T-cell (primary cell): Measurements from ENCODE around the gene AP3B2. TPM values are rescaled to one million over a fixed set of nuclear protein-coding genes. Genes with fewer than 3 reads are reported as not detected.

Experiments used
- ATAC-seq, 4 experiments: fragments of 200-7000 bp in 3 of 4; fragments of 150-1000 bp in 1 of 4; cut with Tn5 transposase; replicated peaks in 1 of 4; 1 replicate in 3 of 4; 2 replicates in 1 of 4; pipeline ENCODE4 v1.10.0; 2021; ENCODE audit warnings: moderate library complexity in 3 of 4, mild to moderate bottlenecking in 2 of 4, moderate number of reproducible peaks in 1 of 4
- CTCF ChIA-PET, 2 donors: fragments of 300-600 bp; sonication (Branson Sonifier 250); formaldehyde crosslinking; loops; one replicate each; lab custom pipeline; 2022; ENCODE audit warnings: antibody characterized with exemption in 2 of 2; lab: Charles Lee
- POLR2A ChIA-PET, 2 donors: fragments of 300-600 bp; sonication (Branson Sonifier 250); formaldehyde crosslinking; loops; one replicate each; lab custom pipeline; 2022; ENCODE audit warnings: antibody characterized with exemption in 2 of 2; lab: Charles Lee
- DNase-seq, 35 experiments: peaks; one replicate each; pipeline versions ENCODE4 v3.0.0 to v3.0.0-alpha.2; 2013 to 2023
- H3K27ac ChIP-seq: one replicate; pipeline ENCODE4 v1.5.1; 2013; ENCODE audit warnings: low read length
- H3K27me3 ChIP-seq, 2 experiments: replicated peaks in 1 of 2; 1 replicate in 1 of 2; 2 replicates in 1 of 2; pipeline versions ENCODE4 v1.6.1 to v1.7.0; 2013; ENCODE audit warnings: low read length in 1 of 2, mixed read lengths in 1 of 2; ENCODE audit not compliant: control insufficient read depth in 2 of 2, insufficient read depth in 2 of 2; ENCODE audit errors: extremely low read depth in 1 of 2
- H3K36me3 ChIP-seq, 2 donors: 1 replicate in 1 of 2; 2 replicates in 1 of 2; pipeline versions ENCODE4 v1.6.1 to v1.7.0; 2013; ENCODE audit warnings: low read length in 1 of 2; ENCODE audit not compliant: control insufficient read depth in 2 of 2, insufficient read depth in 1 of 2; ENCODE audit errors: extremely low read depth in 1 of 2
- H3K4me1 ChIP-seq, 2 experiments: 1 replicate in 1 of 2; 2 replicates in 1 of 2; pipeline versions ENCODE4 v1.6.1 to v1.7.0; 2013; ENCODE audit warnings: low read length in 2 of 2, mixed read lengths in 1 of 2; ENCODE audit not compliant: insufficient read depth in 2 of 2, control insufficient read depth in 1 of 2; ENCODE audit errors: extremely low read depth in 1 of 2
- H3K4me3 ChIP-seq, 2 donors: 1 replicate in 1 of 2; 2 replicates in 1 of 2; pipeline versions ENCODE4 v1.5.1 to v1.7.0; 2013; ENCODE audit warnings: mild to moderate bottlenecking in 2 of 2, low read length in 1 of 2, moderate library complexity in 1 of 2; ENCODE audit not compliant: control insufficient read depth in 1 of 2; ENCODE audit errors: extremely low read depth in 1 of 2
- H3K9me3 ChIP-seq: 2 replicates; pipeline ENCODE4 v1.7.0; 2013
- H3K27ac Mint-ChIP-seq, 2 donors: one replicate each; pipeline ENCODE4 v1.8.0; 2020 to 2021; ENCODE audit warnings: mild to moderate bottlenecking in 2 of 2, mixed read lengths in 2 of 2
- H3K27me3 Mint-ChIP-seq, 2 donors: one replicate each; pipeline ENCODE4 v1.8.0; 2021 to 2022; ENCODE audit warnings: mixed read lengths in 2 of 2
- H3K36me3 Mint-ChIP-seq: one replicate; pipeline ENCODE4 v1.8.0; 2021; ENCODE audit warnings: mixed read lengths
- H3K4me1 Mint-ChIP-seq, 3 donors: one replicate each; pipeline ENCODE4 v1.8.0; 2020 to 2022; ENCODE audit warnings: mixed read lengths in 3 of 3, mild to moderate bottlenecking in 1 of 3
- H3K4me3 Mint-ChIP-seq, 3 donors: one replicate each; pipeline ENCODE4 v1.8.0; 2020 to 2022; ENCODE audit warnings: mild to moderate bottlenecking in 3 of 3, mixed read lengths in 3 of 3, moderate library complexity in 3 of 3
- H3K9me3 Mint-ChIP-seq, 3 donors: one replicate each; pipeline ENCODE4 v1.8.0; 2020 to 2022; ENCODE audit warnings: mixed read lengths in 3 of 3
- WGBS: methylation state at CpG from one replicate; pipeline ENCODE4 v1.1.5; 2013; ENCODE audit warnings: missing lambda C conversion rate; ENCODE audit not compliant: insufficient coverage; 5-methylcytosine and 5-hydroxymethylcytosine counted together
- total RNA-seq, 35 experiments: library from RNA in 6 of 35; stranded (reverse) in 6 of 35; fragments of 120-200 nt in 1 of 35; gene quantifications; one replicate each; pipeline versions ENCODE4 v1.2.1 to v1.2.4 and lab custom pipeline; 2013 to 2026

Gene AP3B2
- total RNA-seq, 5 donors from 2014 or later (not counting 1 experiment from before 2014, with no cell fraction given) = 0.23 to 5.8 (median 0.76) TPM

GRCh38 chr15:82643992-82644391 is 65.7 kb downstream of the AP3B2 start:
- H3K4me1 Mint-ChIP-seq = peaks cover 5 to 9% (median 6%) of the 10 kb centered on the region in 3 donors
- H3K4me1 ChIP-seq = peaks cover 0 to 22% of the 10 kb centered on the region in 2 experiments
- CTCF ChIA-PET = no interaction called here
- H3K36me3 ChIP-seq = no peaks in the 10 kb centered on the region
- H3K36me3 Mint-ChIP-seq = no peaks in the 10 kb centered on the region
- POLR2A ChIA-PET = no interaction called here
- no peak overlapping the region for H3K4me3 Mint-ChIP-seq
- H3K9me3 Mint-ChIP-seq = no peaks in the 10 kb centered on the region
- no peak overlapping the region for H3K27ac ChIP-seq
- no peak for DNase-seq
- no peaks in the 10 kb centered on the region for H3K9me3 ChIP-seq
- H3K27ac Mint-ChIP-seq = no peak overlapping the region
- H3K4me3 ChIP-seq = no peak overlapping the region
- no peak for ATAC-seq
- H3K27me3 Mint-ChIP-seq = peaks cover 42 to 62% of the 10 kb centered on the region in 2 donors
- 100% methylated on average over 2 of the region's 3 CpGs for WGBS
- H3K27me3 ChIP-seq = peaks cover 27 to 49% of the 10 kb centered on the region in 2 experiments

DNA sequence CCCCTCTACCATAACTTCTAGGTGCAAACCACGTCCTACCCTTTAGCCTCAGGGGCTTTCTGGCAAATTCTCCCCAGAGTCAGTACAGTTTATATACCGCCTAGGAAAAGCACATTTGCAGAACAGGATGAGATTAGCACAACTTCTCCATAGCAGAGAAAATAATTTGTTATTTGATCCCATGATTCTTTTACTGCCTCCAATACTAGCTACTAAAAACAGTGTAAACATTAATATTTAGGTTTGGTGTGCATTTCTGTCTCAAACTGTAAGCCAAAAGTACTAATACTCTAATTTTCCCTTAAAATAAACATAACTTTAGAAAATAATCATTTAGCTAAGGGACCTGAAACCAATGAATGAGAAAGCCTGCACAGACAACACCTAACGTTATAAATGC is 67.0 kb downstream of the AP3B2 start:
- H3K27ac ChIP-seq = no peak overlapping the region
- peaks cover 33 to 41% of the 10 kb centered on the region in 2 experiments for H3K27me3 ChIP-seq
- DNase-seq (no peak), ATAC-seq (no peak)
- POLR2A ChIA-PET = no interaction called here
- no peaks in the 10 kb centered on the region for H3K9me3 Mint-ChIP-seq
- CTCF ChIA-PET = no interaction called here
- H3K27ac Mint-ChIP-seq = no peak overlapping the region
- H3K4me3 Mint-ChIP-seq = no peak overlapping the region
- H3K36me3 Mint-ChIP-seq = no peaks in the 10 kb centered on the region
- no peak overlapping the region for H3K4me3 ChIP-seq
- H3K36me3 ChIP-seq = no peaks in the 10 kb centered on the region
- H3K27me3 Mint-ChIP-seq = peaks cover 43 to 54% of the 10 kb centered on the region in 2 donors
- 60% methylated on average over 1 of the region's 3 CpGs for WGBS
- H3K9me3 ChIP-seq = no peaks in the 10 kb centered on the region
- H3K4me1 ChIP-seq = peaks cover 0 to 17% of the 10 kb centered on the region in 2 experiments
- H3K4me1 Mint-ChIP-seq = peaks cover 3 to 5% (median 3%) of the 10 kb centered on the region in 3 donors

GRCh38 chr15:82641129-82641798 is 68.4 kb downstream of the AP3B2 start:
- ATAC-seq = no peak
- ChIA-PET POLR2A (interaction anchor here in 1 of 2 donors (0.6 kb wide), 1 partner anchor 45 kb away, joined by 9 read pairs; no protein-coding TSS in a partner anchor), CTCF (interaction anchor here (0.6 kb wide), 2 partner anchors 10 to 394 kb away, joined by 3 to 4 read pairs; no protein-coding TSS in a partner anchor)
- peaks cover 3 to 4% (median 3%) of the 10 kb centered on the region in 3 donors for H3K4me1 Mint-ChIP-seq
- no peak overlapping the region for H3K27ac ChIP-seq
- H3K4me3 Mint-ChIP-seq = no peak overlapping the region
- H3K36me3 ChIP-seq = no peaks in the 10 kb centered on the region
- no peaks in the 10 kb centered on the region for H3K9me3 Mint-ChIP-seq
- no peak overlapping the region for H3K27ac Mint-ChIP-seq
- no peaks in the 10 kb centered on the region for H3K9me3 ChIP-seq
- WGBS = 78% methylated on average over 1 of the region's 2 CpGs
- H3K4me3 ChIP-seq = no peak overlapping the region
- H3K4me1 ChIP-seq = peaks cover 0 to 5% of the 10 kb centered on the region in 2 experiments
- H3K27me3 ChIP-seq = peaks cover 28 to 40% of the 10 kb centered on the region in 2 experiments
- H3K27me3 Mint-ChIP-seq = peaks cover 54 to 59% of the 10 kb centered on the region in 2 donors
- DNase-seq = no peak
- H3K36me3 Mint-ChIP-seq = no peaks in the 10 kb centered on the region

DNA sequence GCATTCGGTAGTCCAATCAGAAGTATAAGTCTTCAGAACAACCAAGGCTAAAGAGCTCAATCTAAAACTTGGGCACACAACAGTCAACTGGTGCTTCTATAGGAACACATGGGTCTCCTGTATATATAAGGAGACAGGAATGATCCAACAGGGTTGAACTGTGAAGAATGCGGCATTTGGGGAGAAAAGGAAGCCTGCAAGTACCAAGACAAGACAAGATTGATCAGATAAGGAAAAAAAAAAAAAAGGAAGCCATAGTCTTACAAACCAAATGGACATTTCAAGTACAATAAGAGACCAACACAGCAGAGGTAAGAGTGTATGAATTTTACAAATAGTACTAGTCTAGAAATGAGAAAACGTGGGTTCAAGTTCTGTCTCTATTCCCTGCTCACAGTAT is 69.0 kb downstream of the AP3B2 start:
- H3K27ac Mint-ChIP-seq = no peak overlapping the region
- ATAC-seq = no peak
- peaks cover 56 to 59% of the 10 kb centered on the region in 2 donors for H3K27me3 Mint-ChIP-seq
- no peaks in the 10 kb centered on the region for H3K4me1 ChIP-seq
- no peak overlapping the region for H3K4me3 ChIP-seq
- no peak overlapping the region for H3K4me3 Mint-ChIP-seq
- no peaks in the 10 kb centered on the region for H3K9me3 Mint-ChIP-seq
- H3K27ac ChIP-seq = no peak overlapping the region
- H3K27me3 ChIP-seq = peaks cover 22 to 40% of the 10 kb centered on the region in 2 experiments
- H3K36me3 ChIP-seq = no peaks in the 10 kb centered on the region
- no CpG with 5 or more reads among the region's 3 CpGs for WGBS
- H3K36me3 Mint-ChIP-seq = no peaks in the 10 kb centered on the region
- H3K4me1 Mint-ChIP-seq = no peaks in the 10 kb centered on the region
- H3K9me3 ChIP-seq = no peaks in the 10 kb centered on the region
- POLR2A ChIA-PET = interaction anchor here in 1 of 2 donors (0.6 kb wide), 1 partner anchor 44 kb away, joined by 9 read pairs; no protein-coding TSS in a partner anchor
- DNase-seq = no peak
- CTCF ChIA-PET = interaction anchor here in 1 of 2 donors (0.7 kb wide), 1 partner anchor 301 kb away, joined by 4 read pairs; no protein-coding TSS in a partner anchor

DNA sequence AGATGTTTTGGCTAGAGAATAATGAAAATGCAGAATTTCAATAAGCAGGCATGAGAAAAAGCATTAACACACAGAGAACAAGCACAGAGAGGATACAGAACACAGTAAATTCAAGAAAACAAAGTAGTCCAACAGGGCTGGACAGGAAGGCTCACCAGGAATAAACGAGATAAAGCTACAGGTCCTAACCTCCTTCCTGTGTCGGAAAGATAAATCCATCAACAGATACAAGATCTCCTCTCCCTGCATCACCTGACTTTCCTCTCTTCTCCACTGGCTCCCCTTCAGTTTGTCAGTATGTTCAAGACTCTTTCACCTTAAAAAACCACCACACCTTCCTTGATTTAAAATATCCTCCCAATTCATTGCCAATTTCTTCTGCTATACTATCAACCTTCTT is 73.9 kb downstream of the AP3B2 start:
- H3K36me3 ChIP-seq = no peaks in the 10 kb centered on the region
- H3K27me3 ChIP-seq = peaks cover 3 to 26% of the 10 kb centered on the region in 2 experiments
- Mint-ChIP-seq H3K4me1 (no peaks in the 10 kb centered on the region), H3K27ac (no peak overlapping the region), H3K36me3 (no peaks in the 10 kb centered on the region), H3K4me3 (no peak overlapping the region), H3K27me3 (peaks cover 30 to 44% of the 10 kb centered on the region in 2 donors), H3K9me3 (no peaks in the 10 kb centered on the region)
- H3K4me3 ChIP-seq = no peak overlapping the region
- ChIA-PET CTCF (no interaction called here), POLR2A (no interaction called here)
- ATAC-seq = no peak
- no peak overlapping the region for H3K27ac ChIP-seq
- DNase-seq = no peak
- no peaks in the 10 kb centered on the region for H3K4me1 ChIP-seq
- 70% methylated on average over 2 of the region's 2 CpGs for WGBS
- H3K9me3 ChIP-seq = no peaks in the 10 kb centered on the region

GRCh38 chr15:82630033-82630432 is 79.6 kb downstream of the AP3B2 start:
- Mint-ChIP-seq H3K9me3 (no peaks in the 10 kb centered on the region), H3K27me3 (peaks cover 6 to 9% of the 10 kb centered on the region in 2 donors), H3K27ac (no peak overlapping the region), H3K4me1 (no peaks in the 10 kb centered on the region), H3K4me3 (no peak overlapping the region), H3K36me3 (no peaks in the 10 kb centered on the region)
- Histone ChIP-seq H3K4me3 (no peak overlapping the region), H3K27ac (no peak overlapping the region), H3K27me3 (peaks cover 2 to 3% of the 10 kb centered on the region in 2 experiments), H3K9me3 (no peaks in the 10 kb centered on the region), H3K4me1 (no peaks in the 10 kb centered on the region), H3K36me3 (no peaks in the 10 kb centered on the region)
- POLR2A ChIA-PET = no interaction called here
- 74% methylated on average over 3 of the region's 4 CpGs for WGBS
- no peak for ATAC-seq
- no peak for DNase-seq
- CTCF ChIA-PET = no interaction called here
